ENCODE data around the gene RNU5D-1. TPM values are rescaled to one million over a fixed set of nuclear protein-coding genes. Genes with fewer than 3 reads are reported as not detected.

The RNU5D-1 gene
- total and polyA plus RNA-seq, 2 of the 13 experiments (the other 11 are each of a cell fraction or from before 2014, with no cell fraction given), result 165 TPM; not detected in 1

GRCh38 chr1:44721485-44722361 is 9.2 kb downstream of the RNU5D-1 start (continued):
- no peak for TF ChIP-seq AHDC1 (CRISPR knock-in tag; IDR thresholded peaks at IDR 0.05; ENCODE audit: borderline replicate concordance)
- peak; percentile 62 for TF ChIP-seq PHF5A (CRISPR knock-in tag; IDR thresholded peaks at IDR 0.05; ENCODE audit: low read depth, unreplicated experiment)
- no peak; the same call in 1 of the 2 replicates for TF ChIP-seq SP5 (CRISPR knock-in tag; IDR thresholded peaks at IDR 0.05; ENCODE audit: borderline replicate concordance, low read depth)
- no peak for TF ChIP-seq ZBTB40 (IDR thresholded peaks at IDR 0.05)
- TF ChIP-seq ZBTB40 (CRISPR knock-in tag; IDR thresholded peaks at IDR 0.05), result no peak
- TF ChIP-seq EEA1 (CRISPR knock-in tag; IDR thresholded peaks at IDR 0.05; ENCODE audit: borderline replicate concordance), result no peak
- no peak for TF ChIP-seq ZFP37 (CRISPR knock-in tag; IDR thresholded peaks at IDR 0.05; ENCODE audit: borderline replicate concordance)
- TF ChIP-seq MTF1 (CRISPR knock-in tag; IDR thresholded peaks at IDR 0.05), result 0 out of 2 replicates have a peak, but pooled peaks have one; percentile 26
- TF ChIP-seq TFE3 (CRISPR knock-in tag; IDR thresholded peaks at IDR 0.05), result peak; percentile 29; the same call in 1 of the 2 replicates
- peak; percentile 29; the same call in 1 of the 2 replicates for TF ChIP-seq HNF4G (IDR thresholded peaks at IDR 0.05; ENCODE audit: borderline replicate concordance, low read depth, low read length)
- no peak for TF ChIP-seq HNF4G (CRISPR knock-in tag; IDR thresholded peaks at IDR 0.05; ENCODE audit: borderline replicate concordance, low read depth)

All from HepG2 (cell line).